B cell (primary cell): ENCODE data around the gene DYRK1A. TPM values are rescaled to one million over a fixed set of nuclear protein-coding genes. Genes with fewer than 3 reads are reported as not detected.

Experiments used
- ATAC-seq: fragments of 200-7000 bp; cut with Tn5 transposase; one replicate; pipeline ENCODE4 v1.10.0; 2021; ENCODE audit warnings: low read depth, mild to moderate bottlenecking, moderate number of reproducible peaks, moderate library complexity
- CTCF ChIA-PET: fragments of 350-600 bp; sonication (Branson Sonifier 250); formaldehyde crosslinking; loops from one replicate; lab custom pipeline; 2021; ENCODE audit warnings: antibody characterized with exemption, inconsistent platforms; lab: Charles Lee
- POLR2A ChIA-PET: fragments of 350-600 bp; sonication (Branson Sonifier 250); formaldehyde crosslinking; loops from one replicate; lab custom pipeline; 2021; ENCODE audit warnings: antibody characterized with exemption; lab: Charles Lee
- DNase-seq: peaks from one replicate; pipeline ENCODE4 v3.0.0; 2013
- H2AFZ ChIP-seq: 2 replicates; pipeline ENCODE4 v1.6.1; 2012; ENCODE audit warnings: mild to moderate bottlenecking, low read depth, low read length; ENCODE audit not compliant: insufficient read depth, poor library complexity, severe bottlenecking
- H3K27ac ChIP-seq, 2 donors: 1 replicate in 1 of 2; 2 replicates in 1 of 2; pipeline ENCODE4 v1.5.1; 2012 to 2013; ENCODE audit warnings: low read length in 2 of 2, mild to moderate bottlenecking in 2 of 2, moderate library complexity in 1 of 2
- H3K27me3 ChIP-seq, 4 experiments: fragments of 200-600 bp in 1 of 4; sonication (generic) in 1 of 4; replicated peaks in 1 of 4; 1 replicate in 2 of 4; 2 replicates in 2 of 4; pipeline versions ENCODE4 v1.6.1 to v1.7.0; 2013 to 2016; ENCODE audit warnings: low read length in 3 of 4, mild to moderate bottlenecking in 2 of 4, mixed read lengths in 1 of 4, moderate library complexity in 1 of 4; ENCODE audit not compliant: insufficient read depth in 4 of 4, control insufficient read depth in 3 of 4; ENCODE audit errors: control extremely low read depth in 1 of 4
- H3K36me3 ChIP-seq, 2 experiments: replicated peaks in 1 of 2; 1 replicate in 1 of 2; 2 replicates in 1 of 2; pipeline versions ENCODE4 v1.6.1 to v1.7.1; 2013; ENCODE audit warnings: low read length in 1 of 2; ENCODE audit not compliant: insufficient read depth in 2 of 2, control insufficient read depth in 1 of 2; ENCODE audit errors: control extremely low read depth in 1 of 2, extremely low read depth in 1 of 2
- H3K4me1 ChIP-seq, 2 donors: fragments of 200-600 bp in 1 of 2; sonication (generic) in 1 of 2; 1 replicate in 1 of 2; 2 replicates in 1 of 2; pipeline versions ENCODE4 v1.5.1 to v1.6.1; 2013 to 2017; ENCODE audit warnings: low read length in 2 of 2; ENCODE audit not compliant: control insufficient read depth in 2 of 2, insufficient read depth in 2 of 2
- H3K4me2 ChIP-seq: replicated peaks from 2 replicates; pipeline ENCODE3; 2012; ENCODE audit warnings: mild to moderate bottlenecking, low read depth, low read length; ENCODE audit not compliant: poor library complexity, severe bottlenecking
- H3K4me3 ChIP-seq, 5 experiments: fragments of 200-600 bp in 1 of 5; sonication (generic) in 1 of 5; 1 replicate in 3 of 5; 2 replicates in 2 of 5; pipeline versions ENCODE4 v1.5.1 to v1.7.0; 2011 to 2016; ENCODE audit warnings: low read length in 4 of 5, mild to moderate bottlenecking in 4 of 5, low read depth in 2 of 5, control low read depth in 1 of 5, moderate library complexity in 1 of 5; ENCODE audit not compliant: insufficient read depth in 1 of 5; ENCODE audit errors: control extremely low read depth in 1 of 5, extremely low read depth in 1 of 5
- H3K79me2 ChIP-seq: fragments of 200-600 bp; sonication (generic); one replicate; pipeline ENCODE4 v1.6.0; 2016; ENCODE audit warnings: low read length; ENCODE audit not compliant: control insufficient read depth, insufficient read depth
- H3K9ac ChIP-seq: fragments of 200-600 bp; sonication (generic); 2 replicates; pipeline ENCODE4 v1.6.1; 2017; ENCODE audit warnings: mild to moderate bottlenecking, low read length, moderate library complexity
- H3K9me3 ChIP-seq, 3 donors: one replicate each; pipeline versions ENCODE4 v1.6.1 to v1.7.1; 2013; ENCODE audit warnings: low read length in 2 of 3; ENCODE audit not compliant: control insufficient read depth in 2 of 3, insufficient read depth in 1 of 3; ENCODE audit errors: control extremely low read depth in 1 of 3
- H4K20me1 ChIP-seq: 2 replicates; pipeline ENCODE4 v1.6.0; 2012; ENCODE audit warnings: mild to moderate bottlenecking, low read length; ENCODE audit not compliant: insufficient read depth, control insufficient read depth, poor library complexity, severe bottlenecking
- H3K27ac Mint-ChIP-seq: one replicate; pipeline ENCODE4 v1.8.0; 2021; ENCODE audit warnings: mixed read lengths
- H3K27me3 Mint-ChIP-seq: one replicate; pipeline ENCODE4 v1.8.0; 2021; ENCODE audit warnings: mixed read lengths
- H3K4me1 Mint-ChIP-seq: one replicate; pipeline ENCODE4 v1.8.0; 2021; ENCODE audit warnings: mixed read lengths
- H3K4me3 Mint-ChIP-seq: one replicate; pipeline ENCODE4 v1.8.0; 2021; ENCODE audit warnings: mixed read lengths
- H3K9me3 Mint-ChIP-seq: one replicate; pipeline ENCODE4 v1.8.0; 2022; ENCODE audit warnings: mixed read lengths; ENCODE audit not compliant: insufficient read depth
- CTCF ChIP-seq: fragments of 200-600 bp; IDR thresholded peaks from one replicate; pipeline ENCODE4 v1.8.0; 2022; ENCODE audit warnings: antibody characterized with exemption, mild to moderate bottlenecking
- EZH2 ChIP-seq: IDR thresholded peaks from 2 replicates; pipeline ENCODE4 v1.6.1; 2012; ENCODE audit warnings: borderline replicate concordance, low read depth, mild to moderate bottlenecking, moderate library complexity, low read length; ENCODE audit not compliant: insufficient read depth, poor library complexity, severe bottlenecking
- WGBS: methylation state at CpG from one replicate; pipeline ENCODE4 v1.1.5; 2013; ENCODE audit warnings: missing lambda C conversion rate; ENCODE audit not compliant: insufficient coverage; 5-methylcytosine and 5-hydroxymethylcytosine counted together
- intact Hi-C: fragments of 100-400 bp; cut with micrococcal nuclease; formaldehyde crosslinking; loops from one replicate; pipeline ENCODE4 v1.10.0; 2022
- polyA plus RNA-seq: library from polyadenylated mRNA; depleted of rRNA; stranded (reverse); fragments of >200 nt; gene quantifications from 2 replicates; pipeline ENCODE4 v1.2.3, GENCODE V29; 2012
- total RNA-seq, 2 donors: library from RNA; stranded (reverse); fragments of 120-200 nt in 1 of 2; gene quantifications; 1 replicate in 1 of 2; 2 replicates in 1 of 2; pipeline versions ENCODE4 v1.2.3 to v1.2.4, GENCODE V29; 2013 to 2022

The DYRK1A gene
- total and polyA plus RNA-seq, 2 donors (not counting 1 experiment from before 2014, with no cell fraction given): 46.6 to 147 TPM

- intact Hi-C loops: no loop called here
- ChIA-PET CTCF (no interaction called here), POLR2A (no interaction called here)
- 100% methylated on average over 1 of the region's 2 CpGs for WGBS
- peaks cover 18 to 29% of the 10 kb centered on the region in 2 donors for H3K4me1 ChIP-seq
- no peaks in the 10 kb centered on the region for H3K27me3 ChIP-seq
- peak overlapping the region; percentile 42 for H3K4me2 ChIP-seq
- DNase-seq (no peak), ATAC-seq (no peak)
- peaks cover 98% of the 10 kb centered on the region for H3K79me2 ChIP-seq
- no peak overlapping the region for H3K4me3 ChIP-seq
- no peaks in the 10 kb centered on the region for H3K9me3 ChIP-seq
- H3K4me3 Mint-ChIP-seq: no peak overlapping the region
- peaks cover 0 to 3% of the 10 kb centered on the region in 2 experiments for H3K36me3 ChIP-seq
- H3K4me1 Mint-ChIP-seq: peaks cover 33% of the 10 kb centered on the region
- no peak overlapping the region for H3K27ac Mint-ChIP-seq
- TF ChIP-seq CTCF (no peak), EZH2 (no peak)
- no peaks in the 10 kb centered on the region for H3K27me3 Mint-ChIP-seq
- H2AFZ ChIP-seq: no peak overlapping the region
- peak overlapping the region in 1 of 2 donors; percentile 4 for H3K27ac ChIP-seq
- H4K20me1 ChIP-seq: peaks cover 69% of the 10 kb centered on the region
- no peaks in the 10 kb centered on the region for H3K9me3 Mint-ChIP-seq
- no peak overlapping the region for H3K9ac ChIP-seq
Measured at GRCh38 chr21:37436174-37436573, 69.6 kb downstream of the DYRK1A start.

- Histone ChIP-seq H3K4me3 (no peak overlapping the region), H3K4me1 (peaks cover 18 to 33% of the 10 kb centered on the region in 2 donors), H3K27me3 (no peaks in the 10 kb centered on the region), H3K9ac (no peak overlapping the region), H3K9me3 (no peaks in the 10 kb centered on the region), H2AFZ (no peak overlapping the region), H3K79me2 (peaks cover 98% of the 10 kb centered on the region), H3K27ac (no peak overlapping the region), H4K20me1 (peaks cover 74% of the 10 kb centered on the region), H3K4me2 (no peak overlapping the region), H3K36me3 (peaks cover 0 to 3% of the 10 kb centered on the region in 2 experiments)
- intact Hi-C loops: loop anchor here (2.0 kb wide), 1 partner anchor 27 kb away; no protein-coding TSS in a partner anchor
- H3K27me3 Mint-ChIP-seq: no peaks in the 10 kb centered on the region
- ATAC-seq: no peak
- DNase-seq: no peak
- CTCF ChIA-PET: interaction anchor here (0.6 kb wide), 1 partner anchor 452 kb away, joined by 3 read pairs; no protein-coding TSS in a partner anchor
- H3K27ac Mint-ChIP-seq: no peak overlapping the region
- TF ChIP-seq CTCF (no peak), EZH2 (no peak)
- no peak overlapping the region for H3K4me3 Mint-ChIP-seq
- peaks cover 39% of the 10 kb centered on the region for H3K4me1 Mint-ChIP-seq
- WGBS: no CpG with 5 or more reads among the region's 1 CpG
- POLR2A ChIA-PET: no interaction called here
- no peaks in the 10 kb centered on the region for H3K9me3 Mint-ChIP-seq
Measured at GRCh38 chr21:37437376-37438080, 71.0 kb downstream of the DYRK1A start.
